GM12873 (cell line): ENCODE data around the gene GARNL3.

Experiments
- TF ChIP-seq, protein P1 (sequence below): IDR thresholded peaks from 2 replicates; pipeline ENCODE4 v1.5.1; 2012; ENCODE audit warnings: low read depth, mild to moderate bottlenecking, moderate library complexity, low read length, control low read depth; ENCODE audit not compliant: insufficient read depth; ENCODE audit errors: missing control alignments

GARNL3 gene, protein sequence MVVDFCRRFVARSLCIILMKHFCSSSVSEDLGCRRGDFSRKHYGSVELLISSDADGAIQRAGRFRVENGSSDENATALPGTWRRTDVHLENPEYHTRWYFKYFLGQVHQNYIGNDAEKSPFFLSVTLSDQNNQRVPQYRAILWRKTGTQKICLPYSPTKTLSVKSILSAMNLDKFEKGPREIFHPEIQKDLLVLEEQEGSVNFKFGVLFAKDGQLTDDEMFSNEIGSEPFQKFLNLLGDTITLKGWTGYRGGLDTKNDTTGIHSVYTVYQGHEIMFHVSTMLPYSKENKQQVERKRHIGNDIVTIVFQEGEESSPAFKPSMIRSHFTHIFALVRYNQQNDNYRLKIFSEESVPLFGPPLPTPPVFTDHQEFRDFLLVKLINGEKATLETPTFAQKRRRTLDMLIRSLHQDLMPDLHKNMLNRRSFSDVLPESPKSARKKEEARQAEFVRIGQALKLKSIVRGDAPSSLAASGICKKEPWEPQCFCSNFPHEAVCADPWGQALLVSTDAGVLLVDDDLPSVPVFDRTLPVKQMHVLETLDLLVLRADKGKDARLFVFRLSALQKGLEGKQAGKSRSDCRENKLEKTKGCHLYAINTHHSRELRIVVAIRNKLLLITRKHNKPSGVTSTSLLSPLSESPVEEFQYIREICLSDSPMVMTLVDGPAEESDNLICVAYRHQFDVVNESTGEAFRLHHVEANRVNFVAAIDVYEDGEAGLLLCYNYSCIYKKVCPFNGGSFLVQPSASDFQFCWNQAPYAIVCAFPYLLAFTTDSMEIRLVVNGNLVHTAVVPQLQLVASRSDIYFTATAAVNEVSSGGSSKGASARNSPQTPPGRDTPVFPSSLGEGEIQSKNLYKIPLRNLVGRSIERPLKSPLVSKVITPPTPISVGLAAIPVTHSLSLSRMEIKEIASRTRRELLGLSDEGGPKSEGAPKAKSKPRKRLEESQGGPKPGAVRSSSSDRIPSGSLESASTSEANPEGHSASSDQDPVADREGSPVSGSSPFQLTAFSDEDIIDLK

DNA sequence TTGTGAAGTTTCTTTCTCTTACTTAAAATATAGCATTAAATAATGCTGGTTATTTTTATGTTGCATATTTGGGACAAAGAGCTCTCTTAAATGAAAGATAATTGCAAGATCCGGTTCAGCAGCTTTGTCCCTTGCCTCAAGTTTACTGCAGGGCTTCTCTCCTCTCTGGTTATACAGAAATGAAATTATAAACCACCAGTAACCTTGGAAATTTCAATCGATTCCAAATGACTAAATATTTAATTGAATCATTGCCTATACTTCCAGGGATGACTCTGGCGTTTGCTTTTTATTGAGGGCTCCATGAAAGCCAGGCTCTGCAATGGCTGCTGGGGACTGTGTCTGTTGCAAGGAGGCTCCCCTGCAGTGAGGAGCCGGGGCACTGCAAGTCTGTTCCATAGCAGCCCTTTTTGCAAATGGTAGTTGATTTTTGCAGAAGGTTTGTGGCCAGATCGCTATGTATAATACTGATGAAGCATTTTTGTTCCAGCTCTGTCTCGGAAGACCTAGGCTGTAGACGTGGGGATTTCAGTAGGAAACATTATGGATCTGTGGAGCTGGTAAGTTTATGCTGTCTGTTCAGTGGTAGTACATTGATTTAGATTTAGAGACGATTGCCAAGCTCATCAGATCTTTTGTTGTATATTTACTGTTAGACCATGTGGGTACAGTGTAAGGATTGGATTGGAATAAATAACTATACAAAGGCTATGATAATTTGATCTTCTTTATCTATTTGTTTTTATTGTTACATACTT, at the start of gene GARNL3:
Gene GARNL3, plus strand, starts transcription at position 313 of the 758 bp plus-strand sequence. Its CDS starts 104 bp downstream, at position 417.
- TF ChIP-seq, protein P1, sequence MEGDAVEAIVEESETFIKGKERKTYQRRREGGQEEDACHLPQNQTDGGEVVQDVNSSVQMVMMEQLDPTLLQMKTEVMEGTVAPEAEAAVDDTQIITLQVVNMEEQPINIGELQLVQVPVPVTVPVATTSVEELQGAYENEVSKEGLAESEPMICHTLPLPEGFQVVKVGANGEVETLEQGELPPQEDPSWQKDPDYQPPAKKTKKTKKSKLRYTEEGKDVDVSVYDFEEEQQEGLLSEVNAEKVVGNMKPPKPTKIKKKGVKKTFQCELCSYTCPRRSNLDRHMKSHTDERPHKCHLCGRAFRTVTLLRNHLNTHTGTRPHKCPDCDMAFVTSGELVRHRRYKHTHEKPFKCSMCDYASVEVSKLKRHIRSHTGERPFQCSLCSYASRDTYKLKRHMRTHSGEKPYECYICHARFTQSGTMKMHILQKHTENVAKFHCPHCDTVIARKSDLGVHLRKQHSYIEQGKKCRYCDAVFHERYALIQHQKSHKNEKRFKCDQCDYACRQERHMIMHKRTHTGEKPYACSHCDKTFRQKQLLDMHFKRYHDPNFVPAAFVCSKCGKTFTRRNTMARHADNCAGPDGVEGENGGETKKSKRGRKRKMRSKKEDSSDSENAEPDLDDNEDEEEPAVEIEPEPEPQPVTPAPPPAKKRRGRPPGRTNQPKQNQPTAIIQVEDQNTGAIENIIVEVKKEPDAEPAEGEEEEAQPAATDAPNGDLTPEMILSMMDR = no peak

DNA sequence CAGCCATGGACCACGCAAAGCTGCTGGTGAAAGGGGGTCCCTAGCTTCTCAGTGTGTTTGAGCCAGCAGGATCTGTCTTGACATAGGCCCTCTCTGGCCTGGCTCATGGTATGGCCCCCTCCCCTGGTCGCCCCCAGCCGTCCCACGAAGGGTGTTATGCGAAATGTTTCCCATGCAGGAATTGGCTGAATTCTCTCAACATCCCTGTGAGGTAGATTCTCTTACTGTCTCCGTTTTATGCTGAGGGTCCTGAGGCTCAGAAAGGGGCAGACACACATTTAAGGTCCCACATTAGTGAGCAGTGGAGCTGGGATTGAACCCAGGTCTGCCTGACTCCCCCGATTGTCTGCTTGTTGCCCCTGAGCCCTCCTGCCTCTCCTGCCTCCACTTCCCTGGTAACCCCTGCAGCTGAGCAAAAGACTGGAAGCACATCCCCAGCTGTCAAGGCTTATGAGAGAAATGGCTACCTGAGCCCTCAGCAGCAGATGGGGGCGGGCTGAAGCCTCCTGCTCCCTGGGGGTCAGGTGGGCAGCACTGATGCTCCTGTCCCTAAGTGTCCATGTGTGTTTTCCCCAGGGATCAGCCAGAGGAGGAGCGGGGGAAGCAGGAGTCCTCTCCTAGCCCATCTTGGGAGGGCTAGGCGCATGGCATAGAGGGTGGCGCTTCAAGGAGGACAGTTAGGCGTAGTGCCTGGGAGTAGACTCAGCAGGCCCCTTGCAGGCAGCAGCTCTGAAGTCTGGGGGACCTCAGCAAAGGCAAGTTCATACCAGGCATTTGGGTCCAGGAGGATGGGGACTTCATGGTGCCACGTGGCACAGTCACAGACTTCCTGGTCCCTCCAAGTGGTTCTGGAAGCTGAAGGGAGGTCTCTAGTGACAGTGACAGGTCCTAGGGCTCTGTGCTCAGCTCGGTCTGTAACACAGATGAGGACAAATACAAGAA, 49.0 kb upstream of the GARNL3 start:
- TF ChIP-seq, protein P1 = no peak

DNA sequence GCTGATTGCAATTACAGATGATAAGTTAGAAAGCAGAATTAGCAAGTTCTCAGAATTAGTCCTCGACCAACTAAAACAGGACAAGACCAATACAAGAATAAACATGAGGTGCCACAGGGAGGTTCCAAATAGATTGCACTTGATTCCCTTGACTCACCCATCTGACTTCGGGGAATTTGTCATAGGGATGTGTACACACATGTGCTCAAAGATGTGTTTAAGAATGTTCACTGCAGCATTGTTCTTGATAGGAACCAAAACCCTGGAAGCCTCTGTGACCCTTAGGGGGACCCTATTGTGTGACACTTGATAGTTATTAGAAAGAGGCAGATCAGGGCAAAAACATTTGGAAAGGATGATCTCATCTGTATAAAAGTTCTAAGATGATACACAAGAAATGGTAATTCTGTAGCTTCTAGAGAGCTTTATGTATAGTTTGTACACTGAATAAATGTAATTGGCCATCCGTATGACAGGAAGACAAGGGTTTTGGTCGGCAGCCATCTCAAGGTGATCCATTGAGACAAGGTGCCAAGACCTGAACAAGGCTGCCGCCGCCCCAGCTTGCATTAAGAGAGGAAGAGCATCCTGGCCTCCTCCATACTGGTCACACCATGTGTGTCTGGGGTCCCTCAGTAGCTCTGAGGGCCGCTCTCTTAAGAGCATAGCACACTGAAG, 48.2 kb upstream of the GARNL3 start:
- TF ChIP-seq, protein P1 = no peak

DNA sequence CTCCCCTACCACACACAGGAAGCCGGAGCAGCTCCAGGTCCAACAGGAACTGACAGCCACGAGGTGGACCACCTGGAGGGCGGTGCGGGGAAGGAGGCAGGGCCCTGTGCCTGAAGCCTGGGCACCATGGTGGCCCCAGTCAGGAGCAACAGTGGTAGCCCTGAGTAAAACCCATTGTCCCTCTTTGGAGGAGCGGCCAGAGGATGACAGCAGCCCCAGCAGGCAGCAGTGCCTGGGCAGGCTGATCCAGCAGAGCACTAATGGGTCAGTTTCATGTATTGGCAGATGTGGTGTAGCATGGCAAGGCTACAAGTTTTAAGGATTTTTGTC, 47.7 kb upstream of the GARNL3 start:
- TF ChIP-seq, protein P1 = no peak

DNA sequence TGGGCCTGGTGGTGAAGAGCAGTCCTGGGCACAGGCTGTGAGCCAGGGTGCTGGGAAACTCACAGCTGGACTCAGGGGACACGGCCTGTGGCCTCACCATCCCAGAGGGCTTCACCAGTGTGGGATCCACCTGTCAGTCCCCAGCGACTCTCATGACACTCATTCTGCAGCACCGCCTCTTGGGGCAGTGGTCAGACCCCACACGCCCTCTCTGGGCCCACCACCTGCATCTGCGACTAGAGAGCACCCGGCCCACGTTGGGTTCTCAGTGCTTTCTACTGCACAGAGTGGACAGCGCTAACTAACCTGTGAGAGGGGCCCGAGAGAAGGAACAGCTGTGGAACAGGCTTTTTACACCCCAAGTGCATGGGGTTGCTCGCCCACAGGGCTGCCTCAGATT, 45.8 kb upstream of the GARNL3 start:
- TF ChIP-seq, protein P1 = no peak

DNA sequence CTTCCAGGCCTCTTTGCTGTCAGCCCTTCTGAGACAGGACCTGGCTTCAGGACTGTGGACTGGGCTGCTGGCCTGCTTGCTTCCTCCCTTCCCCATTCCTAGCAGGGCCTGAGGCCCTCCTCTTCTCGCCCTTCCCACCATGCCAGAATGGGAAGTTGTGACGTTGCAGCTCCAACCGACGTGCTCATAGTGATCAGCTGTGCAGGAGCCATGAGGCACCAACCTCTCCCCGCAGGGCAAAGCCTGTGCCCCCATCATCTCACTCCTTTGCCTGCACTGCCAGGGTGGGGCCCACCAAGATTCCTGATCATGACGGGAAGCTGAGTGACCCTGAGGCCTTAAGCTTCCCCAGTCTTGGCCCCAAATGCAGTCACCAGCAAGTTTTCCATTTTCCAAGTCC, 45.1 kb upstream of the GARNL3 start:
- TF ChIP-seq, protein P1 = no peak
